Hepatocyte (in vitro differentiated cells): ENCODE measurements around the gene MAGOHB. TPM values are rescaled to one million over a fixed set of nuclear protein-coding genes. Genes with fewer than 3 reads are reported as not detected.

Experiments
- DNase-seq: peaks from one replicate; pipeline ENCODE4 v3.0.0-alpha.2; 2016; ENCODE audit warnings: low spot score
- H2AFZ ChIP-seq: fragments of 200-600 bp; sonication (generic); 2 replicates; pipeline ENCODE4 v1.6.0; 2016; ENCODE audit warnings: antibody characterized with exemption, mild to moderate bottlenecking
- H3K27ac ChIP-seq: fragments of 200-600 bp; sonication (generic); 2 replicates; pipeline ENCODE4 v1.5.1; 2016; ENCODE audit warnings: mild to moderate bottlenecking
- H3K27me3 ChIP-seq: fragments of 200-600 bp; sonication (generic); 2 replicates; pipeline ENCODE4 v1.6.1; 2016
- H3K36me3 ChIP-seq: fragments of 200-600 bp; sonication (generic); replicated peaks from 2 replicates; pipeline ENCODE4 v1.5.1; 2016; ENCODE audit warnings: low read depth; ENCODE audit not compliant: insufficient read depth
- H3K4me1 ChIP-seq: fragments of 200-600 bp; sonication (generic); 2 replicates; pipeline ENCODE4 v1.5.1; 2016; ENCODE audit warnings: mild to moderate bottlenecking, moderate library complexity; ENCODE audit not compliant: insufficient read depth
- H3K4me2 ChIP-seq: fragments of 200-600 bp; sonication (generic); 2 replicates; pipeline ENCODE4 v1.6.0; 2016
- H3K4me3 ChIP-seq: fragments of 200-600 bp; sonication (generic); 2 replicates; pipeline ENCODE4 v1.5.1; 2016; ENCODE audit warnings: mild to moderate bottlenecking
- H3K79me2 ChIP-seq: fragments of 200-600 bp; sonication (generic); 2 replicates; pipeline ENCODE4 v1.6.0; 2017; ENCODE audit warnings: mild to moderate bottlenecking
- H3K9me2 ChIP-seq: fragments of 200-600 bp; sonication (generic); replicated peaks from 2 replicates; pipeline ENCODE4 v1.6.0; 2017; ENCODE audit warnings: mild to moderate bottlenecking; ENCODE audit not compliant: insufficient read depth
- H3K9me3 ChIP-seq: fragments of 200-600 bp; sonication (generic); 2 replicates; pipeline ENCODE4 v1.5.1; 2016; ENCODE audit warnings: low read depth, mild to moderate bottlenecking
- H4K20me1 ChIP-seq: fragments of 200-600 bp; sonication (generic); 2 replicates; pipeline ENCODE4 v1.6.0; 2016; ENCODE audit warnings: mild to moderate bottlenecking; ENCODE audit not compliant: insufficient read depth, poor library complexity, severe bottlenecking
- EZH2 ChIP-seq: fragments of 200-600 bp; sonication (generic); IDR thresholded peaks from 2 replicates; pipeline ENCODE4 v1.6.1; 2016; ENCODE audit warnings: antibody characterized with exemption, mild to moderate bottlenecking, borderline replicate concordance
- EZH2phosphoT487 ChIP-seq: fragments of 200-600 bp; sonication (generic); IDR thresholded peaks from one replicate; pipeline ENCODE4 v1.6.1; 2018; ENCODE audit warnings: antibody characterized with exemption, mild to moderate bottlenecking, low read depth, moderate library complexity; ENCODE audit not compliant: unreplicated experiment, severe bottlenecking
- WGBS: methylation state at CpG from one replicate; pipeline ENCODE4 v1.1.6; 2016; ENCODE audit warnings: low lambda C conversion rate; ENCODE audit errors: missing lambda C conversion rate; 5-methylcytosine and 5-hydroxymethylcytosine counted together
- polyA plus RNA-seq: library from polyadenylated mRNA; unstranded; fragments of >200 nt; fragmentation: Nextera tagmentation; extraction: Ambion mirVana; gene quantifications from 2 replicates; pipeline ENCODE4 v1.2.1, GENCODE V29; 2016
- total RNA-seq: library from RNA; depleted of rRNA; stranded (reverse); fragments of >200 nt; gene quantifications from 2 replicates; pipeline ENCODE4 v1.2.3, GENCODE V29; 2014
- TF ChIP-seq, protein P1 (sequence below): fragments of 200-600 bp; sonication (generic); IDR thresholded peaks from 2 replicates; pipeline ENCODE4 v1.5.1; 2016; ENCODE audit warnings: antibody characterized with exemption, mild to moderate bottlenecking; ENCODE audit not compliant: poor library complexity

MAGOHB gene
- total and polyA plus RNA-seq, 2 experiments from 2014 or later = 21.4 to 40.2 TPM

DNA sequence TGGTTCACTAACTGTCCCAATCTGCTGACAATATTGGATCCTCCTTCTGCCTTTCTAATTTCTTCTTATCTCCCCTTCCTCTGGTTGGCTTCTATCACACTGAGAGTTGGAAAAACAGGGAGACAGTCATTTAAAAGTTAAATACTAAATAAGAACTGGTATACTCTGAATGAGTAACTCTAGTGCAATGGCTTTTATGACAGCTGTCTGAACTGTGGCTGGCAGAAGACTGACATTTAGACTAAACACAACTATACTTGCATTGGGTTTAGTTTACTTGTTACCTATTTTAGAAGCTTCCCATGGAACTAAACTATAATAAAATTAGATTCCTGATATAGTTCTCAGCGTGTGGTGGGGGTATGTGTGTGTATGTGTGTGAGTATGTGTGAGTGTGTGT is 7.9 kb upstream of the MAGOHB start:
- Histone ChIP-seq H3K27ac (no peak overlapping the region), H4K20me1 (no peaks in the 10 kb centered on the region), H3K9me2 (no peaks in the 10 kb centered on the region), H2AFZ (no peak overlapping the region), H3K27me3 (peaks cover 3% of the 10 kb centered on the region), H3K36me3 (no peaks in the 10 kb centered on the region), H3K4me2 (no peak overlapping the region), H3K4me1 (no peaks in the 10 kb centered on the region), H3K4me3 (no peak overlapping the region), H3K79me2 (no peaks in the 10 kb centered on the region), H3K9me3 (no peaks in the 10 kb centered on the region)
- no peak for DNase-seq
- 89% methylated on average over 1 of the region's 1 CpG for WGBS
- TF ChIP-seq EZH2 (no peak), EZH2phosphoT487 (no peak)
- TF ChIP-seq, protein P1, sequence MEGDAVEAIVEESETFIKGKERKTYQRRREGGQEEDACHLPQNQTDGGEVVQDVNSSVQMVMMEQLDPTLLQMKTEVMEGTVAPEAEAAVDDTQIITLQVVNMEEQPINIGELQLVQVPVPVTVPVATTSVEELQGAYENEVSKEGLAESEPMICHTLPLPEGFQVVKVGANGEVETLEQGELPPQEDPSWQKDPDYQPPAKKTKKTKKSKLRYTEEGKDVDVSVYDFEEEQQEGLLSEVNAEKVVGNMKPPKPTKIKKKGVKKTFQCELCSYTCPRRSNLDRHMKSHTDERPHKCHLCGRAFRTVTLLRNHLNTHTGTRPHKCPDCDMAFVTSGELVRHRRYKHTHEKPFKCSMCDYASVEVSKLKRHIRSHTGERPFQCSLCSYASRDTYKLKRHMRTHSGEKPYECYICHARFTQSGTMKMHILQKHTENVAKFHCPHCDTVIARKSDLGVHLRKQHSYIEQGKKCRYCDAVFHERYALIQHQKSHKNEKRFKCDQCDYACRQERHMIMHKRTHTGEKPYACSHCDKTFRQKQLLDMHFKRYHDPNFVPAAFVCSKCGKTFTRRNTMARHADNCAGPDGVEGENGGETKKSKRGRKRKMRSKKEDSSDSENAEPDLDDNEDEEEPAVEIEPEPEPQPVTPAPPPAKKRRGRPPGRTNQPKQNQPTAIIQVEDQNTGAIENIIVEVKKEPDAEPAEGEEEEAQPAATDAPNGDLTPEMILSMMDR = no peak

DNA sequence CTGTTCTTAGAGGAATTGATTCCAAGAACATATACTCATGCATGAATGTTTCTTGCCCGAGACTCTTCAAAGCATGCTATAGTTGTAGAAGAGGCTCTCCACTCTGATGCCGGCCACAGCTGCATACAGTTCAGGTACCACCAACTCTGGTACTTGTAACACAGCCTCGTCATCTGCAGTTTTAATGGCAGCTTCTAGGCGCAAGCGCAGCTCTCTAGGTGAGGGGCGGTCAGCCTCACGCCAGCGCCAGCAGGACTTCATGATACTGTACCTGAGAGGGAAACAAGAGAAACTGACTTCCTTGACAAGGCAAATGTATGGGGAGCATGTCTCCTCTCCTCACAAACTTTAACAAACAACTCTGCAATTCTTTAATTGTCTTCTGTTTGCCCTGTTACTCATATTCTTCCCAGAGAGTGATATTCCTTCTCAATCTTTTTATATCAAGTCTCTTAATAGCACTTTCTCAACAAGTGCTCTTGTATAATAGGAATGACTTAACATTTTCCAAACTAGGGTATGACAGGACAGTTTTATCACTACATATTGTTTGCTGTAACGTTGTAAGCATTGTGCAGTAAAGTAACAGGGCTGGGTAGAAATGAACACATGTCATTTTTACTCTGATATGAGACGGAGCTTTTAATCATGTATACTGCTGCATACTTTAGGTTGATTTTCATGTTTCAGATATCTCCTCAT is 6.8 kb upstream of the MAGOHB start:
- Histone ChIP-seq H3K9me2 (no peaks in the 10 kb centered on the region), H3K4me1 (no peaks in the 10 kb centered on the region), H3K27ac (no peak overlapping the region), H3K4me2 (no peak overlapping the region), H2AFZ (no peak overlapping the region), H3K36me3 (no peaks in the 10 kb centered on the region), H4K20me1 (no peaks in the 10 kb centered on the region), H3K79me2 (no peaks in the 10 kb centered on the region), H3K9me3 (no peaks in the 10 kb centered on the region), H3K4me3 (no peak overlapping the region), H3K27me3 (peaks cover 3% of the 10 kb centered on the region)
- DNase-seq = no peak
- TF ChIP-seq EZH2 = no peak
- TF ChIP-seq EZH2phosphoT487 = no peak
- WGBS = 89% methylated on average over 10 of the region's 10 CpGs

DNA sequence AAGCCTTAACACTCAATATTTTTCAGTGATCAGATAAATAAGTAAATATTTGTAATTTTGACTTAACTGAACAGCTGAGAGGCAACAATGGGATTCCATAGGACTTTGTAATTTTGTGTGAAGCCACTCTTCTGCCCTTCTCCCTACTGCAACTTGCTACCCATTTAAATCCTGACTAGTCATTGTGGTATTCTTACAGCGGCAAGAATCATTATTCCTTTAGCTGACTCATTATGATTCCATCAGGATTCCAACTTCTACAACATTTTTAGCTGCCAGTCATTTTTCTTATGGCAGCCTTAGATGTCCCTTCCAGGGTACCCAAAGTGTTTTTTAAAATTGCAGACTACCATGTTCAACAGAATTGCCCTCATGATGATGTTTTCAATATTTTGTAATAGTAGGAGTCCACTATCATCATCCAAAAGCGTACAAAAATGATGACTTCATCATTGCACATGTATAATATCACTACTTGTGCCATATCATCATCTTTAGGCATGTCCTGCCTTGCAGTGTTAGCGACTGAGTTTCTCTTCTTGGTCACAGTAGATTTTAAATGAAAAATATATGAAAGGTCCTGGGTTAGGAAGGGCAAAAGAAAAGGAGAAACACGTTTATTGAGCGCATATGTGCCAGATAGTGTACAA is 5.1 kb upstream of the MAGOHB start:
- Histone ChIP-seq H3K9me2 (no peaks in the 10 kb centered on the region), H2AFZ (no peak overlapping the region), H3K4me2 (no peak overlapping the region), H3K27ac (no peak overlapping the region), H3K27me3 (peaks cover 3% of the 10 kb centered on the region), H4K20me1 (no peaks in the 10 kb centered on the region), H3K36me3 (no peaks in the 10 kb centered on the region), H3K9me3 (no peaks in the 10 kb centered on the region), H3K79me2 (no peaks in the 10 kb centered on the region), H3K4me3 (no peak overlapping the region), H3K4me1 (no peaks in the 10 kb centered on the region)
- WGBS = 90% methylated on average over 5 of the region's 5 CpGs
- DNase-seq = no peak
- TF ChIP-seq, protein P1 = no peak
- no peak for TF ChIP-seq EZH2
- TF ChIP-seq EZH2phosphoT487 = no peak

DNA sequence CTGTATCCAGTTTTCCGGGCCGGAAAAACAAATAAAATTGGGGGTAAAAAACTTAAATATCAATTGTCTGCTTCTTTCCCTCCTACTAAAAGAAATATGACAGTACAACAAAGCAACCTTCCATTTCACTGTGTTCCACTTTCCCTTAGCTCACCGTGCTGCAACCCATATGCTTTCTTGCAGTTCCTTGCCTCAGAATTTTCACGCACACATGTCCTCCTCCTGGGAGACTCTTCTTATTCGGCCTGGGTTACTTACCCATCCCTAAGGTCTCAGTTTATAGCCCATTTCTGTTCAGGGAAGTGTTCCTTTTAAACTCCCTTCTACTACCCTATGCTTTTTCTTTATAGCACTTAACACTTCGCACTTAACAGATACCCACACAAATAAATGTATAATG is 4.5 kb upstream of the MAGOHB start:
- no peaks in the 10 kb centered on the region for H3K9me2 ChIP-seq
- TF ChIP-seq EZH2phosphoT487 = no peak
- TF ChIP-seq, protein P1 = no peak
- no peak for TF ChIP-seq EZH2
- no peaks in the 10 kb centered on the region for H3K9me3 ChIP-seq
- no peaks in the 10 kb centered on the region for H3K4me1 ChIP-seq
- peaks cover 3% of the 10 kb centered on the region for H3K27me3 ChIP-seq
- H3K36me3 ChIP-seq = no peaks in the 10 kb centered on the region
- no peak for DNase-seq
- H3K79me2 ChIP-seq = peaks cover 4% of the 10 kb centered on the region
- WGBS = 87% methylated on average over 6 of the region's 6 CpGs
- H2AFZ ChIP-seq = no peak overlapping the region
- no peak overlapping the region for H3K27ac ChIP-seq
- no peak overlapping the region for H3K4me3 ChIP-seq
- H4K20me1 ChIP-seq = no peaks in the 10 kb centered on the region
- H3K4me2 ChIP-seq = no peak overlapping the region
